Limb (tissue), 2 donors: ENCODE results near the gene ATXN7.
A peak's percentile ranks its signal among the peaks of the same experiment; 100 is the strongest.

ENCODE experiments used
- DNase-seq, 2 donors: peaks; one replicate each; pipeline ENCODE4 v3.0.0-alpha.2; 2016; ENCODE audit errors: extremely low spot score in 2 of 2

ATXN7 gene

DNA sequence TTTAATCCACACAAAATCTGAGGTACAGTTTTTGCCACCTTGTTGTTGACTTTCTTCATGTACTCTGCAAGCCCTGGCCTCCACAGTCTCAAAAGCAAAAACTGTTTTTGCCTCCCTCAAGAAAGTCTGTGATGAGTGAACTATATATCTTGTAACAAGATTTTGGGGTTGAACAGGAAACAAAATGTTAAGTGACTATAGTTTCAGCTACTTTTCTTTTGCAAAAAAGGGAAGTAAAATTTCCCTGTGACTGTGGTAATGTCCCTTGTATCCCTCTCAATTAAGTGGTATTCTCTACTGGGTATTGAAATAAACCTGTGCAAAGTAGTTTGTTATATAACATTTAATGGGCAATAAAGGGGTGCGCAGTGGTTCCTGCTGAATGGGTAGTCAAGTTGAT, 69.8 kb downstream of the ATXN7 start:
- no peak for DNase-seq

DNA sequence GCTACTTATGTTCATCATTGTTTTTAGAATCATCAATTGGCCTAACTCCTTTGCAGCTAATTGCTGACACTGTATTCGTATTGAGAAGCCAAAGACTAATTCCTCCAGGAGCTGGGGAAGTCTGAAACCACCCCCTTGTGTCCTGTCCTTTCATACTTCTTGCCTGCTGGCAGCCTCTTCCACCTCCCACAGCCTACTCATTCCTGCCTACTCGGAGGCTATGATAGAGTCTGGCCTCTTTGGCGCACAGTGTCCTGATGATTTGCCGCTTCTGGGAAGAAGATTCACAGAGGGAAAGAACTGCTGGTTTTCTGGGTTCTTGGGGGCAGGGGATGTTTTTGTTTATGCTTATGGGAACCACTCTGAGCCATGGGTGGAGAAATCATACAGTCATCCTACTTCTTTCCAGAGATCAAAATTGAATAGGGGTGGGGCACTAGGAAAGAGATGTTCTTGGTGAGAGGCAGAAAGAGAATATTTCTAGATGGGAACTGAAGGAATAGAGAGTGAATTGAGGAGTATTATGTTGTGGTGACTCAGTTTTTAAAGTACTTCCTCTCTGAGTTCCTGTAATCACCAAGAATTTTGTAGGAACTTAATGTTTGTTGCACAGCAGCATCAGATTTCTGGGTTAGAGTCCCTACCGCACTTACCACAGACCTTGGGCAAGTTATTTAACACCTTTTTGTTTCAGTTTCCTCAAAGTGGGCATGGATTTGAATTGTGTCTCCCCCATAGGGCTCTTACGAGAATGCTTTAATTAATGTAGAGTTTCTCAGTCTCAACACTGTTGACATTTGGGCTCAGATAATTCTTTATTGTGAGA, 70.6 kb downstream of the ATXN7 start:
- no peak for DNase-seq

DNA sequence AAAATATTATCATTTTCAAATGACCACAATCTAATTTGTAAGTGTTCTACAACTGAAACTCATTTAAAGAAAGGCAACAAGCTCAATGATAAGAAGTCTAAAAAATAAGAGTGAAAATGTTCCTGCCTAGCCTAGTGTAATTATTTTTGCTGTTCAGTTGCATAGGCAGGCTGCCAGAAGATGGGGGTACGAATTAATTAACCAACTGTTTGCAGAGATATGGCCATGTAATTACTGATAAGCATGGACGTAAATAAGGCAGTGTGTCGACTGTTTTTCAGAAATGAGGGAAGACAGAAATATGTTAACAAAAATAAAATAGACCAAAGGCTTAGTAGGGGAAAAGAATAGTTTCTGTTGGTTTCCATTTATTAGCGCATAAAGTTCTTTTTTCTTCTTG, 73.3 kb downstream of the ATXN7 start:
- no peak for DNase-seq

DNA sequence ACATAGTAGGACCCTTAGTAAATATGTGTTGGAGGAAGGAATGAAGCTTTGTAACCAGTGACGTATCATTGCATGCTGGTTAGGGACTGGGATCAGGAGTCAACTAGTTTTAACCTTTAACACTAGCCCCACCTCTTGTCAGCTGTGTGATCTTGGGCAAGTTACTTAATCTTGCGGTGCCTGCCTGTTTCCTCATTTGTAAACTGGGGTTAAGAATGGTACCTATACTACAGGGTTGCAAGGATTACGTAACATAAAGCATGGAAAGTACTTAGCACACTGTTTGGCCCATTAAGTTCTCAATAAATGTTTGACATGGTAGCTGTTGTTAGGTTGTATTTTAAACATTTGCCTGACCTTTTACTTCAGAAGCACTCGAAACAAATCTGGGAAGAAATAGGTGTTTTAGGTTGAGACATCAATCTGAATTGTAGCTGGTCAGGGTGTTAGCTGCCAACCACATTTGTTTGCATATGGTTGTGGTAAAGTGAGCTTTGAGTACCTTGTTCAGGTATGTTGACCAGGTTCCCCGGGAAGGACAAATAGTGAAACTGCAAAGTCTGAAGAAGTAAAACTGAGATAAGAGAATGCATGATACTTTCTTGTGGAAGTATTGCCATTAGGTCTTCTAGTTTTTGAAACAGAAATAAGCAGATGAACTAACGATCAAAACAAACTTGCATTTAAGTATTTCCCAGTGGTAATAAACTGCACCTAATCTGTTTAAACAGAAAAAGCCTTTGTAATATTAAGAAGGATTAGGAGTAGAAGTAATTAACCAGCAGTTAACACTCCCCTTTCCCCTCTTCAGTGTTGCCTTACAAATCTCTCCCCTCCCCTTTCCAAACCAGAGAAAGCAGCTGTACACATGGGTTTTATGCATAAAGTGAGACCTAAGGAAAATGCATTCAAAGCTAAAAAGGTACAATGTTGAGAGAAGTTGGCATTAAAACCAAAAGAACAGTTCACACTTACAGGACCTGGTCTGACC, 74.3 kb downstream of the ATXN7 start:
- DNase-seq = no peak

DNA sequence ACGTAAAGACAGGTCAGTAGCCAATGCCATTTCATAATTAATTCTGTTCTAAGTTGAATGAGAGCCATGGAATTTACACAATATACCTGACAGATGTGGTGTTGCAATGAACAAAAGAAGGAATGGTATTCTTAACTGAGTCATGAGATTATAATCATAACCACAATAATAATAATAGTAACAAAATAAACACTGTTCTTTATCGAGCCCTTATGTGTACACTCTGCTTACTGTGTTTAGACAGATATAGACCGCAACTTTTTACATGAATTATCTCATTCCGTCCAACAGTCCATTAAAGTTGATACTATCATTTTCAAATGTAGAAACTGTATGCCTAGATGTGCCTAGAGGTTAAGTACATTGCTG, 76.7 kb downstream of the ATXN7 start:
- DNase-seq = no peak

DNA sequence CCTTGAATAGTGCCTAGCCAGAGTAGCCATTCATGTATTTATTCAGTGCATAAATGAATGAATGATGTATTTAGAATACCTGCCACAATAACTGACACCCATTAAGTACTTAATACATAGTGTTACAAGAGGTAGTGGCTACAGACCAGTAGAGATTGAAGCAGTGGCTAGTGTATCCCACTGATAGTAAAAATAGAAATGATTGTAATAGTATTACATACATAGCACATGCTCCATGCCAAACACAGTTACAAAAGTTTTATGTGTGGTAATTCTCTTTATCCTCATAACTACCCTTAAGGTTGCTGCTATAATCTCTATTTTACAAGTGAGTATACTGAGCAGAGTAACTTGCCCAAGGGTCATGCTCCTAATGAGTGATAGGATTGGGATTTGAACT, 78.9 kb downstream of the ATXN7 start:
- no peak for DNase-seq

DNA sequence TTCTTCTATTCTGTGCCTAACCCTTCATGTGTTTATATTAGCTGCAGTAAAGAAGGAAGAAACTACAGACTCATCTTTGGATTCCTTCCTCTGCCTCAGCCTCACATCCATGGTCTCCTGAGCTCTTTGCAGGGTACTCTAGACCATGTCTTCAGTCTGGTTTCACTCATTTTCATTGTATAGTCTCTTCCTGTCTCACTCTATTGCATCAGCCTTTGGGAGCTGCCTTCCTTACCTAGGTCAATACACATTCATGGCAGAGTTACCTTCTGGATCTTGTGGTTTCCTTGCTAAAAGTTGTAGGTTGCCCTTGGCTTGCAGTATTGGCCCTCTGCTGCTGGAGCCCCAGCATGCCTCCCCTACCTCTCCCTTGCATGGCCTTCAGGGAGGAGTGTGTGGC, 80.0 kb downstream of the ATXN7 start:
- no peak for DNase-seq

DNA sequence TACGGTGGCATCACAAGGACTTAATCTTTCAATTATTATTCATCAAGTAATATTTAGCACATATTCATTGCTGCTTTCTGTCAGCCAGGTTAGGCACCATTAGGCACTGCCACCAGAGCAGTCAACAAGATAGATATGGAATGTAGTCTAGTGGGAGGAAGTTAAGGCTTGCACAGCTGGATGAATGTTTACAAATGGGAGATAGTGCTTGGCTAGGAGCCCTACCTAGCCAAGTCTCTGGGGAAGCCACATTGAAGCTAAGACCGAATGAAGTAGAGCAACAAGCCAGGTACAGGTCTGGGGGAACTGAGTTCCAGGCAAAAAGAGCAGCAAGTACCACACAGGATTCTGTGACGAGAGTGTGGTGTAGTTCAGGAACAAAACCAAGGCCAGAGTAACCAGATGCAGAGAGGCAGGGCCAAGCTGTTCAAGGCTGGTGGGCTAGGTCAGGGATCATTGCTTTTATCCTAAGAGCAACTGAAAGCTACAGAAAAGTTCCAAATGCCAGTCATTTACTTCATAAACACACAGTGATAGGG, 82.0 kb downstream of the ATXN7 start:
- no peak for DNase-seq

DNA sequence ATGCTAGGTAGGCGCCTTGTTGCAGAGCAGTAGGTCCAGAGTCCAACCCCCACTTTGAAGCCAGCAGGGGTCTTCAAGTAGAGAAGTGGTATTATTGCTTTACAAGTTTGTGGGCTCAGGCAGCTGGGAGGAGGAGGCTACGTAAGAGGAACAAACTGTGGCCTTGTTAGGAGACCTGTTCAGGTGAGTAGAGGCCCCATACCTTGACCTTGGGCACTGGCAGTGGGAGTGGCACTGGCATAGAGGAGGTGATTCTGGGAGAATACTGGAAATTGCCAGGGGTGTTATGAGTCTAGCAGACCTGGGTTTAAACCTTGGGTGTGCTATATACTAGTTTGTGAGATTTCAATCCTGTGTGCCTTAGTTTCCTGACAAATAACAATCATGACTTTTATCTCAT, 83.1 kb downstream of the ATXN7 start:
- DNase-seq = no peak

DNA sequence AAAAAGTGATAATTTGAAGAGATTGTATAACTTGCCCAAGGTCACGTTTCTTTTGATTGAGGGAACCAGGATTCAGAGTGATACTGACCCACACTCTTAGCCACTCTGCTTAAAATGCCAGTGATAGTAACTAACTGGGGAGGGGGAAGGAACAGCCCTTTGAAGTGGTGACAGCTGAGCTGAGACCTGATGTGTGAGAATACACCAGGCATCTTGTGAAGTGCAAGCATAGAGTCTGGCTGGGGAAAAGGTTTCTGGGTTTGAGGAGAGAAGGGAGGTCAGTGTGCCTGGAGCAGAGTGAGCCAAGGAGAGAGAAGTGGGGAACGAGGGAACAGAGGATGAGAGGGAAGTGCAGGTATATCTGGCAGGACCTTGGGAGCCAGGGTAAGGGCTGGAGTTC, 83.9 kb downstream of the ATXN7 start:
- no peak for DNase-seq

DNA sequence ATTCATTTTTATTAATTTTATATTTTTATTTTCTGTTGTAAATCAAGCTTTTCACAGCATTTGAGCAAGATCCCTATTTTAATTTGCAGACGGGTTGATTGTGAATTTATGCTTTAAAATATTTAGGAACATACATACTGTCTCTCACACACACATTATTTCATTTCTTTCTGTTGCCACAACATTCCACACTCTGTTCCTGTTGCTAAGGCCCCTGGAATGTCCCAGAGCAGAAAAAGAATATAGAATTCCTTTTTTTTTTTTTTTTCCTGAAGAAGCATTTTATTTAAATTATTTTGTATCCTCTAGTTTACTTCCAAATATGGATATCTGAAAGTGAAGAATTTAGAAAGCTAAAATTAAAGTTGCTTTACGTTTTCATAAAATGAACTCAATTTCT, 85.3 kb downstream of the ATXN7 start:
- peak in 1 of 2 donors; percentile 72 for DNase-seq

DNA sequence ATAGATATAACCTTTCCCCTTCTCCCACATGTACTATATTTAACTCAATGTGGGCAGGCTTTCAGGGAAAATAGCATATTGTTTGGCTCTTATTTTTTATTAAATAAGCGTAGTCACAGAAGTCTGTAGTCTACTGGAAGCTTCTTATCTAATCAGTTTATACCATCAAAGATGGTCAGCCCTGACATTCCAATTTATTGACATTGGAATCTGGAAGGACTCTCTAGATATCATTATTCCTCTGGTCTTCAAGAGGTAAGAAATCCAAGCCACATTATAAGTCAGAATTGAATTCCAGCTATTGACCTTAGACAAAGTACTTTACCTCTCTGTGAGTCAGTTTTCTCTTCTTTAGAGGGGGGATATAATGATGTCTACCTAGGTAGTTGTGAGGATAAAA, 87.0 kb downstream of the ATXN7 start:
- DNase-seq = no peak

DNA sequence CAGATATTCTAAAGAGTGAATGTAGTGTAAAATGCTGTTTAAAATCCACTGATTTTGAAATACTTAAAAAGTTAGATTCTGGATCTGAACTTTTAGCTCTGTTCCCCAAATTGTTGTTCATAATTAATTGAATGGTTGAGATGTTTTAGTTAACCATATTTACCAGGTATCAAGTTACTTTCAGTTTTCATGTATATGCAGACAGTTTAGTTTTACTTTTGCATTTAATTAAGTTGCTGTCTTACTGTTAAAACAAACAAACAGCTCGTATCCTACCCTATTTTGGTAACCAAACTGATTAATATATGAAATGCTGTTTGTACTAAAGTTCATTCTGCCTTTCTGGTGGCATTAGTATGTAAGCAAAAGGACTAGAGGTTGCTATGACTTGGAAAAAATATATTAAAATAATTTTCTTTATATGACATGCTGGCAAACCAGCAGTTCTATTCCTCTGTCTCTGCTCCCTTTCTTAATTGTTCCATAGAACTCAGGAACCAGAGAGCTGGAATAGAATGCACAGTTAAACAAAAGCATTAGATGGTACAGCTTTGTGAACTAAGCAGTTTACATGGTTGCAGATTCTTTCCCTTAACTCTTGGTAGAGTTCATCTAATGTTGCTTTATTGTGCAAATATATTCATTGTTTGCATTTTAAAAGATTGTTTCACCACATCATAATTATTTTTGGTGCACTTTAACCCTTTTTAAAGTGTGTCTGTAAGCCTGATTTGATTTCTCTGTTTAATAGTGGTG, 88.0 kb downstream of the ATXN7 start:
- DNase-seq = no peak

DNA sequence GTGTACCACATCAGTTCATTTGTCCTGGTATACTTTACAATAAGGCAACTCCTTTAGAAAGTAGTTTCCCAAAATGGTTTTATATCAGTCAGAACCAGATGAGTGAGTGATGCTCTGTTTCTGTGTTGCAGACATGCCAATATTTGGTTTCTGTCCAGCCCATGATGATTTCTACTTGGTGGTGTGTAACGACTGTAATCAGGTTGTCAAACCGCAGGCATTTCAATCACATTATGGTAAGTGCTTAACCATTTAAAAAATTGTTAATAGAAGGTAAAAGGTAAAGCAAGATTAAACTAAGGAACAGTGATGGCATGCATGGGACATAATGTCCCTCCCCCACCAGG, 88.6 kb downstream of the ATXN7 start:
- no peak for DNase-seq

DNA sequence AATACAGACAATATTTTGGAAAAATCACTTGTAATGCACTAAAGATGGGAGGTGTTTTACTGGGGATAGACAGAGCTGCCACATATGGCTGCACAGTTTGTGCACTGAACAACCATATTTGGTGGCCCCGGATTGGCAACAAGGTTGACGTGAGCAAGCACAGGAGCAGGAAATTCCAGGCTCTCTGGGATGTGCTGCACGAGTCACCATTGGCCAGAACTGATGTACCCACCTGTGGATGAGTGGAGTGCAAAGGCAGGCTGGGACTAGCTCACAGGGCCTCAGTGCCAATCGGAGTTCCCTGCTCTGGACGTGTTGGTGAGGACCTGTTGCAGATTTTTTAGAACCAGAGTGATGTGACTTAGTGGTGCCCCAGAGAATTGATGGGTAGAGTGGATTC, 90.5 kb downstream of the ATXN7 start:
- no peak for DNase-seq

DNA sequence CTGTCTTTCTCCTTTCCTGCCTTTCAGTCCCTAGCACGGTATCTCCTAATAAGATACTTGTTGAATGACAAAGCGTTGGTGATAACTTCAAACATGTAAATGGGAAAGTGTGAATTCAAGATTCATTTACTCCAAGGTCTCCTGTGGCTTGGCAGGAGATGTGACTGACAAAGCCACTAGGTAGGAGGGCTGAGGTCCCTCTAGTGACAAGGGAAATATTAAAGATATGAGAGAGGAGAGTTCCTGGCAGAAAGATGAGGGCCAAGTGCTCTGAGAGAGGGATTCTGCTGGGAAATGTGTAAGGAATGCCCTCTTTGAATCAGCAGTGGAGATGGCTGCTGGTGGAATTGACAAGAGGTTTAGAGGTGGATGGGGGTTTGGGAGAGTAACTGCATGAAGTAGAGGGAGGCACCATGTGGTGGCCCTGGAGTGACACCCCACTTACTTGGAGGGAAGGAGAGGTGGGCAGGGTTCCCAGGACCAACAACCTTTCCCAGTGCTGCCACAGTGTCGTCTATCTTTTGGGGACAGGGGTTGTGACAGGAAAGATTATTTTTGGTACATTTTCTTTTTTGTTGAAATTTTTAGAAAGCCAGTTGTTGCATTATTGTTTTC, 91.5 kb downstream of the ATXN7 start:
- no peak for DNase-seq

DNA sequence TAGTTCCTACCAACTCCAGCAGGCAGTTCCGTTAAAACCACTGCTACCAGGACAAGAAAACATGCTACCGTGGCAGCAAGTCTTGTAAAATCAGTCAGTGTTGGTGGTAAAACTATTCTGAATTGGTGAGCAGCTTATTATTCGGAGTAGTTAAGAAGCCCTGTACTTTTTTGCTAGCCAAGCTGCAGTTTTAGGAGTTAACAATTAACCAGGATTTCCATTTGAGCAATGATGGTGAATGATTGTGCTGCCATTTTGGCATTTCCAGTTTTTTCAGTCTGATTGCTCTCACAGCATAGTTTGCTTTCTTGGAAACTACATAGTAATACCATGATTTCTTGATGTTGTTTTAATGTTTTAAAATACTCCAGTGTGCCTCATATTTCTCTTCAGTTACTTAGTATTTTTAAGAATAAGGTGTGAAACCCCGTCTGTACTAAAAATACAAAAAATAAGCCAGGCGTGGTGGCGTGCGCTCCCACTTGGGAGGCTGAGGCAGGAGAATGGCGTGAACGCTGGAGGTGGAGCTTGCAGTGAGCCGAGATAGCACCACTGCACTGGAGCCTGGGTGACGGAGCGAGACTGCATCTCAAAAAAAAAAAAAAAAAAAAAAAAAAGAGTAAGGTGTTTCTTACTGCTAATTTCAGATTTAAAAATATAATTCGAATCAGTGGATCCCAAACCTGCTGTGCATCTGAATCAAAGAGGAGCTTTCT, 92.3 kb downstream of the ATXN7 start:
- no peak for DNase-seq

DNA sequence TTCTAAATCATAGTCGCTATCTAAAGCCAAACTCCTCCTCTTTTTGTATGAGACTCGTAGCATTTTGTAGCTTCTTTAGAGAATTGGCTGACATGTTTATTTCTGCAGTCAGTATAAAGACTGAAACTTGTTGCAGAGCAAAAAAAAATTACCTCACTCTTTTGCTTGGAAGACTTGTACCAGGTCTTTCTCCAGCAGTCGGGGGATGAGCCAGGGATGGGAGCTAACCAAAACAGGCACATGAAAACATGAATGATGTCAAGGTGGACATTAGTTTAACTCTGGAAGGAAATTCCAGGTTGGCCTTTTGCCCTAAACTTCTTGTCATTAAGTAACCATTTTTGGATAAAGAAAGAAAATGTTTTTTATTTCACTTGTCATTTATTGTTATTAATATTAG, 95.5 kb downstream of the ATXN7 start:
- DNase-seq = no peak

DNA sequence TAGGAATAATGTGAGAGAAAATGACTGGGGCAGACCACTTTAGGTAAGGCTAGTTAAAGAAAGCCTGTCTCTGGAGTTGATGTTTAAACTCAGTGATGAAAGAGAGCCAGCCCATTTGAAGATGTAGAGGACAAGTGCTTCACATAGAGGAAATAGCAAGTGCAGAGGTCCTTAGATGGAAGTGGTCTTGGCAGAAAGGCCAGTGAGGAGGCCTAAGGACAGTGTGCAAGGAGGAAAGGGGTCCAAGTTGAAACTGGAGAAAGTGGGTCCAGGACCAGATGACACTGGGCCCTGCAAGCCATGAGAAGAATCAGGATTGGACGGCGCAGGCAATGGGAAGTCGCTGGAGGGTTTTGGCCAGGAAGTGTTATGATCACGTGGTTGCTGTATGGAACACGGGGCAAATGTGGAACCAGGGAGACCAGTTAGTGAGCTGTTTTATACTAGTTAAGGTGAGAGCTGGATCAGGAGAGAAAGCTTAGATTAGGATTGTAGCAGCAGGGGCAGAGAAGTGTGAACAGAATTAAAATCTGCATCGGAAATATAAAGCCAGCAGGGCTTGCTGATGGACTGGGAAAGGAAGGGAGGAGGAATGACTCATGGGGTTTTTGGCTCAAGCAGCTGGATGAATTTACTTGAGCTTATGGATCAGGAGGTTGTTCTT, 96.5 kb downstream of the ATXN7 start:
- DNase-seq = no peak

DNA sequence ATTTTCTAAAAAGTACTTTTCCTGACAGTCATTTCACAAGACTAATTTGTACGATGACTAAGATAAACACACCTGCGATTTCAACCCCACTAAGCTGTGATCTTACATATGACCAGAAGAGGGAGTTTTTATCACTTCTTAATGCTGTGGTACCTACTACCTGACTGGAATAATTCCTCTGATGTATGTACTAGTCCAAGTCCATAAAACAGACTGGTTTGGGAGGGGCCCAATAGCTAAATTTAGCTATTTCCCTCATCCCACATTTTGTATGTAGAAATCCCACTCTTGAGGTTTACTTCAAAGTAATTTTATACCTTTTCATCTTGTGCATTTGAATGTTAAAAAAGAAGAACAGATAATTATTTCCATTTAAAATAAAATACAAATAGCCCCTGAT, 98.2 kb downstream of the ATXN7 start:
- no peak for DNase-seq
